ENCODE measurements around the gene CPSF3.

DNA sequence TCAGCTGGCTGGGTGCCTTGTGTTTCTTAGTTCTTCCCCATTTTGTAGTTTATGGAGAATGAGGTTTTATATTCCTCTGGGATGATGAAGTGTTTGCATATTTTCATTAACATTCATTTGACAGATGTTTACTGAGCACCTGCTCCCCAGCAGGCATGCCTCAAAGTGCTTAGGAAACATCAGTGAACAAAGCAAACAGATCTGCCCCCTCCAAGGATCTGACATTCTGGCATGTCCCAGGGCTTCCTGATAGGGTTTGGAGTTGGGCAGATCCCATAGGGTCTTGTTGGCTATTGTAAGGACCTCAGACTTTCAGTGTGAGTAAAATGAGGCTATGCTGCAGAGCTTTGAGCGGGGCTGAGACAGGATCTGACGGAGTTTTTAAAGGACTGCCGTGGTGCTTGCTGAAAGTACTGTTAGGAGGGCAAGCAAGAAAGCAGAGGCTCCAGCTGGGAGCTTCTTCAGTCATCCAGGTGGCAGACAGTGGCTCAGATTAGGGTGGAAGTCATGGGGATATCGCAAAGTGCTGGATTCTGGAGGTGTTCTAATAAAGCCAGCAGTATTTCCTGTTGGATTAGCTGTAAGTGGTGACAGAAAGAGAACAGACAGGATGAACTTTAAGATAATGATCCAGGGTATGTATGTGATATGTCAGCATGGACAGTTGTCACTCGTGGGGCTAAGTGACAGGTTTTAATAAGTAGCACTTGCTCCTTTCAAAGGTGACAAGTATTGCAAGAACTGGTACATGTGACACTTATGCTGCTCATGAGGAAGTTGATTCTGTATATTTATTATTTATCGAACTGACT lies 39.6 kb downstream of the CPSF3 start:
- TF ChIP-seq CTCF (IDR thresholded peaks at IDR 0.05; ENCODE audit: borderline replicate concordance, extremely low read depth, low read length, poor library complexity, severe bottlenecking) (no peak), EZH2 (IDR thresholded peaks at IDR 0.05; ENCODE audit: borderline replicate concordance, low read depth, low read length, severe bottlenecking) (no peak)
